ENCODE data around the gene GGPS1.

GRCh38 chr1:235299169-235299858 lies 29.1 kb upstream of the GGPS1 start:
- TF ChIP-seq CTCF (IDR thresholded peaks at IDR 0.05) (no peak), POLR2AphosphoS5 (IDR thresholded peaks at IDR 0.05) (no peak), POLR2A (IDR thresholded peaks at IDR 0.05) (no peak)
